NCI-H2029 (cell line): ENCODE data around the gene LYZL4.

ENCODE experiments used
- DNase-seq: peaks from one replicate; lab custom pipeline; 2025; lab: John Stamatoyannopoulos, UW

Gene LYZL4

GRCh38 chr3:42425736-42426407, 15.5 kb upstream of the LYZL4 start:
- no peak for DNase-seq

DNA sequence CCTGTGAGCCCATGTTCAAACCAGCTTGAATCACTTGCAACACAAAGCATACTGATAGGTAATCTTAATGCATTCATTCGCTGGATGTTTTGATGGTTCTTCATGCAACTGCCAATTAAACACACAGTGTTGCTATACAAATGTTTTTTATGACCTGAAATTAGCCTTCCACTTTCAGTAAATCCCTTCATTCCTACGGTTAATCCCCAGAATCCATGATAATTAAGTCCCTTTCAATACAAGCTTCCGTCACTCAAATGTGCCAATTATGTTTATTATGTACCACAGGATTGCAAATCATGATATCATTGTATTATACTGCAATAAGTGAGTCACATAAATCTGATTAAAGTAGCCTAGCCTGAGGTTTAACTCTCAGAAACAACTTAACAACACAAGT, 14.5 kb upstream of the LYZL4 start:
- DNase-seq = no peak

- no peak for DNase-seq
Observed at GRCh38 chr3:42421818-42422796, 11.7 kb upstream of the LYZL4 start.

- DNase-seq = no peak
Observed at GRCh38 chr3:42419563-42419962, 9.2 kb upstream of the LYZL4 start.

- DNase-seq = no peak
Observed at GRCh38 chr3:42412526-42413155, 2.2 kb upstream of the LYZL4 start.

GRCh38 chr3:42411429-42411828, 1.0 kb upstream of the LYZL4 start:
- no peak for DNase-seq

DNA sequence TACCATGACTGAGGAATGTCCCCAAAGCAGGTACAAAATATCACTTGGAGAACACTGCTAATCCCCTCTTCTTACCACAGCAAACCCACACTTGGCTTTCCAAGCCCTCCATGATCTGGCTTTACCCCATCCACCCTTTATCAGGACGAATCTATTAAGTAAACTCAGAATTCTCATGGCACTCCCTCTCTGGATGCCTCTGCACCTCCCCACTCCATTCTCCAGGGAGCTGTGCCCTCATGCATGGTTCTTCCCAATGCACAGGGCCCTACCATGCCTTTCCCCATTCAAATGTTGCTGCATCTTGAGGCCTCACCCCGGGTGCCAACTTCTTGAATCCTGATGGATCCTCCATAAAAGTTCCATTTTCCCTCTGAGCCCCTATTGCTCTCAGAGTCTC, 2.3 kb downstream of the LYZL4 start:
- no peak for DNase-seq

GRCh38 chr3:42406727-42407450, 3.5 kb downstream of the LYZL4 start:
- no peak for DNase-seq

DNA sequence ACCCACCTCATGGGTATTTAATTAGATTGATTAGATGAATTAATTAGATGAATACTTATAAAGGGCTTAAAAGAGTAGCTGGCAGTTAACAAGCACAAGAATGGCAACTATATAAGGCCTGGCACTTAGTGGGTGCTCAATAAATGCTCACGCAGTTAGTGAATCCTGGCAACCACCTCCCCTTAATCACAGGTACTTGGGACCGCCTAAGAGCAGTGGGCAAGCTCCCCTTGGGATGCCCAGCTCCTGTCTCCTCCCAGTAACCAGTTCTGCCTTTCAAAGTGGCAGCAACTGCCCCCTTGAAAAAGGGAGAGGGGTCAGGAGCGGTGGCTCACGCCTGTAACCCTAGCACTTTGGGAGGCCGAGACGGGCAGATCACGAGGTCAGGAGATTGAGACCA, 4.6 kb downstream of the LYZL4 start:
- DNase-seq = no peak

GRCh38 chr3:42403737-42404136, 6.7 kb downstream of the LYZL4 start:
- no peak for DNase-seq

DNA sequence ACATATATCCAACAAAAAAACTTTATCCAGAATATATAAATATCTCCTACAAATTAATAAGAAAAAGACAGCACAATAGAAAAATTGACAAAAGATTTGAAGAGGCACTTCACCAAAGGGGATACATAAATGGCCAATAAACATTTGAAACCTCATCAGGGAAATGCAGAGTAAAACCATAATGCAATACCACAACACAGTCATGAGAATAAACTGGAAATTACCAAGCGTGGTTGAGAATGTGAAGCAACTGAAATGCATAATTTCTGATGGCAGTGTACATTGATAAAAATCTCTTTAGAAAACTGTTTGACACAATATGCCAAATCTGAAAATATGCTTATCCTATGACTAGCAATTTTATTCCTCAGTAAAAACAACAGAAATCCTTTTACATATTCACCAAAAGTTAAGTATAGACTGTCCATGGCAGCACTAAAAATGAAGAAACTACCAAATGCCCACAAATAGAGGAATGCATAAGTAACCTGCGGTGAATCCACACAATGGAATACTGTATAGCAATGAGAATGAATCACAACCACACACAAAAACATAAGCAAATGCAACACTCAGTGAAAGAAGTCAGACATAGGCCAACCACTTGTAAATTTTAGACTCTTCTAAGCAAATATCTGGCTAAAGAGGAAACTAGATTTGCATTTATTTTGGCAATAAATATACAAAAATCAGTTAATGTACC, 7.9 kb downstream of the LYZL4 start:
- DNase-seq = no peak

DNA sequence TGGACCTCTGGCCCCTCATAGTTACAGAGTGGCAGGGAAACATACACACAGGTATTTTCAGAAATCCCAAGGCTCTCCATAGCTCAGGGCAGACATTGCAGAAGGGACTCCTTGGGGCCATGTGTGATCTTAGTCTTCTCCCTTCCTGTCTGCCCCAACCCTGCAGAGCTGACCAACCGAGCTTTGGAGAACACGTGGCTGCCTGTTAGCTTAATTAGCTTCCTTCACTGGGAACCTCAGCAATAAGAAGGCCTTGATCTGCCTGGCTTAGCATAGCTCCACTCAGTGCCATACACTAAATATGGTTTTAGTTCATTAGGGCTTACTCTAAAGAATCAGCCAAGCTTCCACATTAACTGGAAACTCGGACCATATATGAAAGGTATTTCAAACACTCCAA, 12.3 kb downstream of the LYZL4 start:
- DNase-seq = no peak

- DNase-seq = no peak
Observed at GRCh38 chr3:42397644-42398043, 12.8 kb downstream of the LYZL4 start.

- DNase-seq = peak; percentile 75
Observed at GRCh38 chr3:42394579-42395288, 15.7 kb downstream of the LYZL4 start.

GRCh38 chr3:42387802-42388651, 22.4 kb downstream of the LYZL4 start:
- DNase-seq = no peak

GRCh38 chr3:42381551-42382082, 28.8 kb downstream of the LYZL4 start:
- DNase-seq = no peak

- no peak for DNase-seq
Observed at GRCh38 chr3:42377681-42378080, 32.7 kb downstream of the LYZL4 start.

DNA sequence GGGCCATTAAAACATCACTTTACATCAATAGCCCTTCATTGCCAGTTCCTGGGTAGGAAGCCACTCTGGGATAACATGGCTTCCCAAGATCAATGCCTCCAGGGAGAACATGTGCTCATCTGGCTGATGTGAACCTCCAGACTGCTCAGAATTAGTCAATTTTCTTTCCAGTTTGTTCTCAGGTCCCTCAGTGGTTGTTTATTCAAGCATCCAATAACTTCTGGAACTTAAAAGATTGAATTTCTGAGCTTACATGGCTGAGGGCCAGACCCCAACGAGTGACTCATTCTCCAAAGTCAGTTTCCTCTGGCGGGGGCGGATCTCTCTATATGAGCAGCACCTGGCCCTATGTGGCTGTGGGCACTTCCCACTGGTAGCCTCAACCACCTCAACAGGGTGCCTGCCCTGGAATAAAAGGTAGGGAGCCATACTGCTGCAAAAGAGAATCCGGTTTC, 34.0 kb downstream of the LYZL4 start:
- no peak for DNase-seq

DNA sequence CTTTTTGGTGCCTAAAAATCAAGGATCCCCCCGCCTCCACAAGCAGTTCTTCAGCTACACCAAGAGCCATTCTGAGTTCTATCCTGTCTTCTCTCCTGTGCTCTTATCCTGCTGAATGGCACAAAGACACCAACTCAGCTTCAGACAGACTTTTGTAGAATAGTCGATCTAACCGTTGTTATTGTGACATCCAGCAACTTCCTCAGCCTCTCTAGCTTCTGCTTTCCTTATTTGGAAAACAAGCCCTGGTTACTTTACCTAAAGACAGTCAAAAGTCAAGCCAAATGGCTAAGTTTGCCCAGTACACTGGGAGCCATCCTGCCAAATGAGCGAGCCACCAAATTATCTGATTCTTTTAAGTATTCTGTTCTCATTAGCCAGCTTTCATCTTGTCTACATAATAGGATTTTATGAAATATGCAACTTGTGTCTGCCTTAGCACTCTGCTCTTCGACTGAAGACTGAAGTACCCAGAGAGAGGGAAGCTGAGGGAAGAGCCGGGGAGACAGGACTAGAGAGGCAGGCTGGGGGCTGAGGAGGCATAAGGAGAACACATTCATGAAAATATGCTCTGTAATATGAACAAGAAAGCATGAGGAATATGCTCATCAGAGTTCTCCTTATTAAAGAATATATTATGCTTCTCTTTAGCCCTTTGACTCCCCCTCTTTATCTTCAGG, 35.1 kb downstream of the LYZL4 start:
- no peak for DNase-seq
